HG03354 (cell line): ENCODE measurements around the gene ISLR.

ENCODE experiments used
- ATAC-seq: cut with Tn5 transposase; IDR thresholded peaks from one replicate; pipeline ENCODE4 v1.9.1; 2021; ENCODE audit warnings: mild to moderate bottlenecking; ENCODE audit not compliant: unreplicated experiment, poor library complexity, severe bottlenecking

ISLR gene

GRCh38 chr15:74208901-74209559, 35.5 kb downstream of the ISLR start:
- ATAC-seq, result no peak

DNA sequence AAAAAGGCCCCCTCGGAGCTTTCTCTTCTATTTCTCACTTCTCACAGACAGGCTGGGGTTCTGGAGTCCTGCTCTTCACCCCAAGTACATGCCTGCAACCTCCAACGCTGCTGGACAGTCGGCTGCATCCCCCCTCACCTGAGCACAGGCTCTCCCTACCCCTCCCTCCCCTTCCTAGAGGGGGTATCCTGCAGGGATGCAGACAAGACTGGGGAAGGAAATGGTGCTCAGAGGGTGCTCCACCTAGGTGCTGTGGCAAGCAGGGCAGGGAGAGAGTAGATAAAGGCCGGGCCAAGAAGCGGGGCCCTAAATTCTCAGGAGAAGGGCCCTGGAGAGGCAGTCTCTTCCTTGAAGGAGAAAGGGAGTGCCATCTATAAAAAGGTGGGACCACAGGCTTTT, 36.0 kb downstream of the ISLR start:
- ATAC-seq, result no peak

DNA sequence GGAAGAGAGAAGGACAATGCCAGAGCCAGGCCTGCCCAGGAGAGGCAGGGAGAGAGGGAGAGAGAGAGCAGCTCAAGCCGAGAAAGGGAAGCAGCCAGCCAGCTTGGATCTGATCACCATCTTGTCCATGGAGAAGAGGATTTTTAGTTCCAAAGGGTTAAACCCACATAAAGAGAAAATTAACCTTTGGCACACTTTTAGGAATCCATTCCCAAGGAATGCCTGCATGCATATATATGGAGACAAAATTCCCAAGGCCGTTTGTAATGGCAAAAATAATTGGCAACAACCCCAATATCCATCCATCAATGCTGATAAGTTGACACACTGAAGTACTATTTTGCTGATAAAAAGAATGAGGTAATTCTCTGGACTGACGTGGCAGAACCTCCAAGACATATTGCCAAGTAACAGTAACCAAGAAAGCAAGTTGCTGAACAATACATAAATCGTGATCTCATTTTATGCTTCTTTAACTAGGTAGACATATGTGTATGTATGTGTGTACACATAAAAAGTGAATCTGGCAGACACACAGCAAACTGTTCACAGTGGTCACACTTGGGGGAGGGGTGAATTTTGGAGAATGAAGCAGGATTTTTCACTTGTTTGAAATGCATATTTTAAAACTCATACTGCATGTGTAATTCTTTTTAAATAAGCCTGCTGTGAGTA, 36.6 kb downstream of the ISLR start:
- ATAC-seq, result no peak

- no peak for ATAC-seq
These were observed 37.2 kb downstream of the ISLR start for GRCh38 chr15:74210729-74211128.

GRCh38 chr15:74211656-74212055, 38.1 kb downstream of the ISLR start:
- ATAC-seq, result no peak

GRCh38 chr15:74212494-74212893, 39.0 kb downstream of the ISLR start:
- no peak for ATAC-seq

GRCh38 chr15:74213858-74214284, 40.4 kb downstream of the ISLR start:
- no peak for ATAC-seq

DNA sequence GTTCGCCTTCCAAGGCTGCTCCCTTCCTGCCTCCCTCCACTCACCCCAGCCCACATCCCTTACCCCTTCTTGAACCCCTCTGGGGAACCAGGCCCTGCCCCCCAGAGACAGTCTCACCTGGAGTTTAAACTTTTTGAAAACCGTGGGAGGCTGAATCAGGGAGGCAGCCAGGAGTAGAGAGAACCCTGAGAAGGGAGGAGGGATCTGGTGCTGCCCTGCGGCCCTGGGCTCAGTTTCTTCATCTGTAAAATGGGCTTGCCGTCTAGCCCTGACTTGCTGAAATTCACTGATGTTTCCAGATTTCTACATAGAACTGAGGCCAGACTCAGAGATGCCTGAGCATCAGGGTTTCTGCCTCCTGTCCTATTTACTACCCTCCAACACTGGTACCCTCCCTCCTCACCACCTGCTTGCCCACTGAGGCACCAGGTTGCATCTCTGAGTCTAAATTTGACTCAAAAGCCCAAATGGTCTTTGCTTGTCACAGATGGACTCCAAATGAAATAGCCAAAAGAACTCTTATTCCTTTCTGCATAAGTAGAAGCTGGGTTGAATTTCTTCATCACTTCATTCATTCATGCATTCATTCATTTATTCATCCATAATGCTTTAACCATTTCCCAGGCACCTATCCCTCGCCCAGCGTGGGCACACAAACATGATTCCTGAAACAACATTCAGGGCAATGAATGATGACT, 41.0 kb downstream of the ISLR start:
- ATAC-seq, result no peak

DNA sequence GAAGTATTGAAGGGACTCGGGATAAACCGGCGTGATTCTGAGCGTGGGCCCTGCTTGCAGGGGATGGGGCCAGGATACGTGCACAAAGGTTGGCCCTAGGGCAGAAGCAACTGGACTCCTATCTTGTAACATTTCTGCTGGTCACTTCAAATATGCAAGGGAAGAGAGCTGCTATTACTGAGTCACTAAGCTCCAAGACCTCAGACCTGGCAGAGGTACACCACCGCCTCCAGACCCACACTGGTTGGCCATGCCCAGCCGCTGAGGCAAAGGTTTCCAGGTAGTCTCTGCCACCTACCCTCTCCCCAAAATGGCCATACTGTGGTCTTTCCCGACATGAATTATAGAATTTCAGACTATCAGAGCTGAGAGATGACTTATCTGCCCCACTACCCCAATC, 42.4 kb downstream of the ISLR start:
- ATAC-seq, result no peak

GRCh38 chr15:74216949-74217348, 43.4 kb downstream of the ISLR start:
- ATAC-seq, result no peak

DNA sequence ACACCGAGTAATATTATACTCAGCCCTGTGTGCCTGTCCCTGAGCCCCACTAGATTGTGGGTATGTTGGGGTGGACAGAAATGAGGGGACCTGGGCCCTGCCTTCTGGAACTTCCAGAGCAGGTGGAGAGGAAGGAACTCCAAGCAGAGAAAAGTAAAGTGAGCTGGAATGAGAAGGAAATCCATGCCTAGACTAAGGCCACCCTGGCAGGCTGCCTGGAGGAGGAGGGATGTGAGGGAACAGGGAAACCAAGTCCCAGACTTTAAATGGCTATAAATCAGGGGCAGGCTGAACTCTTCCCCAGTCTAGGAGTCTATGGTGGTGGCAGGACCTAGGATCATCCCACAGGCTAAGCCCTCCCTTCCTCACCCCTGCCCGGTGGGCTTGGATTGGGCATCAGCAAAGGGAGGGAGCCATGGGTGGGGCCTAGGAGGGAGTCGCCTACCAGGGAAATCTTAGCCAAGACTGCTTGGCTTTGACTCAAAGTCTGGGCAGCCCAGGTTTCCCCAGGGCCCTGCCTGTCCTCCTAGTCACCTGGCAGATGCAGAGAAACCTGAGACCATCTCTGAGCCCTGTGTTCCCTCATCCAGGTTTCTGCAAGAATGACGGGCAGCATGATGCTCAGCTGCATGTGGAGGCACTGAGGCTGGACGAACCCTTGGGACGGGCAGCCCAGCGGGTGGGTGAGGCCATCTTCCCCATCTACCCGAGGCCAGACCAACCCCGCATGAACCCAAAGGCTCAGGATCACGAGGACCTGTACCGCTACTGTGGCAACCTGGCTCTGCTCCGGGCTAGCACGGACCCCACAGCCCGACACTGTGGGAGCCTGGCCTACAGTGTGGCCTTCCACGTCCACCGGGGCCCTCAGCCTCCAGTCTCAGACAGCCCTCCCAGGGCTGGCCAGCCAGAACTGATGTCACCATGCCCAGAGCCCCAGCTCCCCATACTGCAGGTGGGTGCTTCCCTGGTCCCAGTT, 44.7 kb downstream of the ISLR start:
- no peak for ATAC-seq

- ATAC-seq, result no peak
These were observed 47.2 kb downstream of the ISLR start for GRCh38 chr15:74220475-74221248.

DNA sequence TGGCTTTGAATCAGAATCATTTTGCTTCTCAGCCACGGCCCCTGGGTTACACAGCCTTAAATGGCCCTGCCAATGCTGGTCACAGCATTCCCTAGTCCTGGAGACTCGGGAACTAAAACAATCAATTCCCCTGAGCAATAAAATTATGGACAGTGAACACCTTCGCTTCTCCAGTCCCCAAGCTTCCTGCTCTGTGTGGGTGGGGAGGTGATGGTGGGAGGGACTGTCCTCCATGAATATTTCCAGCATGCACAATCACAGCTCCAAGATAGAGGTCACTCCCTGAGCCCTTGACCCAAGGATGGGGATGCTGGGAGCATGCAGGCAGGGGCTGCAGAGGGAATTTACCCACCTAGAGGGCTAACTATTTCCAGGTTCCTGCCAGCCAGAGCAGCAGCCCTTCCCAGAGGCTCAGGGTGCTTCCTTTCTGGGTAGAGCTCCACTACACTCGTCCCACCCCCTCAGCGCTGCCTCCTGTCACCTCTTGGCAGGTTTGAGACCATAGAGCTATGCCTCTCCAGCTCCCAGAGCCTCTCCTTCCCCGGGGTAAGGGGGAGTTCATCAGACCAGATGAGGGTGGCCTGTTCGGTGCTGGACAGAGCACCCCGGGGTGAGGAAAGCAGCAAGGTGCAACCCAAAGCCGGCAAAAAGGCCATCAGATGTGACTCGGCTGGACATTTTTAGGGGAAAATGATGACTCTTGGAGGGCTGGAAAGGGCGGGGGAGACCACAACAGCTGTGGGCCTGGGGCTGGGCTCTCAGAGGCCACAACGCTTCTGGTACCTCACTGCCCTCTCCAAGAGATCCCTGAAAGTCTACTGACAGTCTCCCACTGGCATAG, 48.1 kb downstream of the ISLR start:
- no peak for ATAC-seq

DNA sequence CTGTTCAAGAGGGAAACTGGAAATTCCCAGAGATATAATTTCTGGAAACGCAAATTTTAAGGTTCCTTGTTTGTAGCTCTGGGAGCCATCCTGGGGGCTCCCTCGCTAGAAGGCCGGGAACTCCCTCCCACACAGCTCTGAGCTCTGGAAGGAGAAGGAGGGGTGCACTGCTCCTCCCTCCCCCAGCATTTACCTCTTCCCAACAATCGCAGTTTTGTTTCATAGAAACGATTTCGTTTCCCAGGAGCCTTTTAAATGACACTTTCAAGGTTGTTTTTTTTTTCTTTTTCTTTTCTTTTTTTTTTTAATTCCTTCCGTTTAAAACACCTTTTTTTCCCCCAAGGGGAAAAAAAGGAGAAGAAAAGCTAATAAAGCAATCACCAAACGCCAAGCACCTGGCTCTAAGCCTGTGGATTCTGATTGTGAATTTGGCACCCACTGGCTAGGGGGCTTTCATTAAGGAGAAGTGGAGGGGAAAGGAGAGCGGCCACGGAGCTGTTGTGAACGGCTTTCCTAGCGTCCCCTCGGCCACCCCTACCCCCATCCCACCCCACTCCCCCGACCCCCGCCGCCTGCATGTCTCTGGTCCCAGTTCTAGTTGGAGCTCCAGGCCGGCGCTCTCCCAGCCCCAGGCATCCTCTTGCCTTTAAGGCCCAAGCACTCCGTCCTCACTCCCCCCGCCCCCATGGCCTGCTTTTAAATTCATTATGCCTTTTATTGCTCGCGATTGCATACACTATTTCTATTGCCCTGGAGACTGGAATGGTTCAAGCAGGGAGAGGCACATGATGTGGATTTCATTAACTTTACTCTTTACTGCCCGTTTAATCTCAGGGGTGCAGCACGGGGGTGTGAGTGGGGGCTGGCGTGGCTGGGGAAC, 49.0 kb downstream of the ISLR start:
- ATAC-seq, result no peak

DNA sequence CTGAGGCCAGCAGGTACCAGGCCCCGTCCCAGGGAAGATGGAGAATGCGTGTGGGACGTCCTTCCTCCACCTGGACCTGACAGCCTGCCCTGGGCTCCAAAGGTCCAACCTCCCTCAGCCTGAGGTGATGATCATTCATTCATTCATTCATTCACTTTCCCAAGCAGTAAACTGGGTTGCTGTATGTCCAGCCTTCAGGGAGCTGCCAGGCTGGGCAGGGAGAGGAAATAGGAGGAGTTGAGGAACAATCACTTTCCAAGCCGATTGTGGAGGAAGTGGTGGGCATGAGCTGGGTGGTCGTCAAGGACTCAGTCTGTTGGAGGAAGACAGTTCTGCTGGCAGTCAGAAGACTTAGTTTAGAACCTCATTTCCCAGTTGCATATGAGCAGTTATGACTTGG, 52.4 kb downstream of the ISLR start:
- no peak for ATAC-seq
